Measurements from ENCODE around the gene ZNRF4. TPM values are rescaled to one million over a fixed set of nuclear protein-coding genes. Genes with fewer than 3 reads are reported as not detected.
"Not testable (repeated sequence)": the region's sequence is repeated elsewhere in the genome, so short reads cannot be mapped to it uniquely, and the experiment has no call there.

ZNRF4 gene, protein sequence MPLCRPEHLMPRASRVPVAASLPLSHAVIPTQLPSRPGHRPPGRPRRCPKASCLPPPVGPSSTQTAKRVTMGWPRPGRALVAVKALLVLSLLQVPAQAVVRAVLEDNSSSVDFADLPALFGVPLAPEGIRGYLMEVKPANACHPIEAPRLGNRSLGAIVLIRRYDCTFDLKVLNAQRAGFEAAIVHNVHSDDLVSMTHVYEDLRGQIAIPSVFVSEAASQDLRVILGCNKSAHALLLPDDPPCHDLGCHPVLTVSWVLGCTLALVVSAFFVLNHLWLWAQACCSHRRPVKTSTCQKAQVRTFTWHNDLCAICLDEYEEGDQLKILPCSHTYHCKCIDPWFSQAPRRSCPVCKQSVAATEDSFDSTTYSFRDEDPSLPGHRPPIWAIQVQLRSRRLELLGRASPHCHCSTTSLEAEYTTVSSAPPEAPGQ
- not detected for total RNA-seq

DNA sequence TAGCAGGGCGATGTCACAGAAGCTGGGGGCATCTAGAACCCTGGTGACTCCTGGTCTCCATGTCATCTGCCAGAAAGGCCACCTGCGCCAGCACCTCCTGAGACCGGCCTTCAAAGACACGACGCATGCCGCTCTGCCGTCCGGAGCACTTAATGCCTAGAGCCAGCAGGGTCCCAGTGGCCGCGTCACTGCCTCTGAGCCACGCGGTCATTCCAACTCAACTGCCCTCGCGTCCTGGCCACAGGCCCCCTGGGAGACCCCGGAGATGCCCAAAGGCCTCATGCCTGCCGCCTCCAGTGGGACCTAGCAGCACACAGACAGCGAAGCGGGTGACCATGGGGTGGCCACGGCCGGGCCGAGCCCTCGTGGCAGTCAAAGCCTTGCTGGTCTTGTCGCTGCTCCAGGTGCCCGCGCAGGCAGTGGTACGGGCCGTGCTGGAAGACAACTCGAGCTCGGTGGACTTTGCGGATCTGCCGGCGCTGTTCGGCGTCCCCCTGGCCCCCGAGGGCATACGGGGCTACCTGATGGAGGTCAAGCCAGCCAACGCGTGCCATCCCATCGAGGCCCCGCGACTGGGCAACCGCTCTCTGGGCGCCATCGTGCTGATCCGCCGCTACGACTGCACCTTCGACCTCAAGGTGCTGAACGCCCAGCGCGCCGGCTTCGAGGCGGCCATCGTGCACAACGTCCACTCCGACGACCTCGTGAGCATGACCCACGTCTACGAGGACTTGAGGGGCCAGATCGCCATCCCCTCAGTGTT is at the start of gene ZNRF4:
Gene ZNRF4, plus strand, starts transcription at position 51 of the 763 bp plus-strand sequence. Its CDS starts 75 bp downstream, at position 126.
- no peaks in the 10 kb centered on the region for H3K36me3 Mint-ChIP-seq
- H3K27me3 Mint-ChIP-seq: no peaks in the 10 kb centered on the region
- no peak within 1 kb of the TSS for H3K4me3 Mint-ChIP-seq
- no peak within 1 kb of the TSS for H3K27ac Mint-ChIP-seq
- CTCF ChIA-PET: no interaction called here
- no peak for DNase-seq
- H3K4me1 Mint-ChIP-seq: no peaks in the 10 kb centered on the region
- no peak for ATAC-seq
- H3K9me3 Mint-ChIP-seq (ENCODE audit: low read depth): no peaks in the 10 kb centered on the region

DNA sequence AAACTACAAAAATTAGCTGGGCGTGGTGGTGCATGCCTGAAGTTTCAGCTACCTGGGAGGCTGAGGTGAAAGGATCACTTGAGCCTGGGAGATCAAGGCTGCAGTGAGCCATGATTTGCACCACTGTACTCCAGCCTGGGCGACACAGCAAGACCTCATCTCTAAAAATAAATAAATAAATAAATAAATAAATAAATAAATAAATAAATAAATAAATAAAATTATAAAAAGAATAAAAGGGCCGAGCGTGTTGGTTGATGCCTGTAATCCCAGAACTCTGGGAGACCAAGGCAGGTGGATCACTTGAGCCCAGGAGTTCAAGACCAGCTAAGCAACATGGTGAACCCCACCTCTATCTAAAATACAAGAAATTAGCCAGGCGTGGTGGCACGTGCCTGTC is 49.0 kb upstream of the ZNRF4 start:
- H3K4me1 Mint-ChIP-seq; H3K36me3 Mint-ChIP-seq; H3K27me3 Mint-ChIP-seq; H3K27ac Mint-ChIP-seq; H3K9me3 Mint-ChIP-seq (ENCODE audit: low read depth); CTCF ChIA-PET; DNase-seq; H3K4me3 Mint-ChIP-seq; ATAC-seq: not testable (repeated sequence)

DNA sequence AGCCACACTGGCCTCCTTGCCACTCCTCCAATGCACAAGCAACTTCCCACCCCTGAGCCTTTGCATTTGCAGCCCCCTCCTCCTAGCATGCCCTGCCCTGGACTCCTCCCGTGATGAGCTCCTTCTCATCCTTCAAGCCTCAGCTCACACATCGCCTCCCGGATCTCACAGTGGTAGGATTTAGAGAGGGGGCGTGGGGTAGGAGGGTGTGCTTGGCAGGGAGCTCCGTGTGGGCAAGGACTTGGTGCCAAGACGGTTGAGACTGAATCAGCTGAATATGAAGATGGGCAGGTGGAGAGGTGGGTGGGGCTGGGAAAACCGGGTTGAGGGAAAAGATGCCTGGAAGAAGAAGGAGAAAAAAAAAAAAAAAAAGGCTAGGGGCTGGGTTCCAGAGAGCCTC is 48.4 kb upstream of the ZNRF4 start:
- no peaks in the 10 kb centered on the region for H3K4me1 Mint-ChIP-seq
- CTCF ChIA-PET: no interaction called here
- no peak overlapping the region for H3K4me3 Mint-ChIP-seq
- H3K36me3 Mint-ChIP-seq: no peaks in the 10 kb centered on the region
- no peak overlapping the region for H3K27ac Mint-ChIP-seq
- no peaks in the 10 kb centered on the region for H3K27me3 Mint-ChIP-seq
- DNase-seq: no peak
- H3K9me3 Mint-ChIP-seq (ENCODE audit: low read depth): peaks cover 10% of the 10 kb centered on the region
- no peak for ATAC-seq

DNA sequence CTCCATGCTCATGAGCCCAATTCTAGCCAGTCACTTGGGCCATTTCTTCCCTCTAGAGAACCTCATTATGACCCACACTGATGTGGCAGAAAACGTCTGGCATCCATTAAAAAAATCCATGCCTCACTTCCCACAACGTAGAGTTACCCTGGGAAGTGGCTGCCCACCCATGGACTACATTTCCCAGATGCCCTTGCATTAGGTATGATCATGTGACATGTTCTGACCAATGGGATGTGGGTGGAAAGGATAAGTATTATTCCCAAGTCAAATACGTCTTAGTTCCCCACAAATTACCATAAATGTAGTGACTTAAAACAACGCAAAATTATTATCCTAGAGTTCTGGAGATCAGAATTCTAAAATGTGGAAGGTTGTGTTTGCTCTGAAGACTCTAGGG is 47.9 kb upstream of the ZNRF4 start:
- no peak overlapping the region for H3K27ac Mint-ChIP-seq
- H3K27me3 Mint-ChIP-seq: no peaks in the 10 kb centered on the region
- ATAC-seq (no peak), DNase-seq (no peak)
- no peak overlapping the region for H3K4me3 Mint-ChIP-seq
- no peaks in the 10 kb centered on the region for H3K36me3 Mint-ChIP-seq
- H3K4me1 Mint-ChIP-seq: no peaks in the 10 kb centered on the region
- H3K9me3 Mint-ChIP-seq (ENCODE audit: low read depth): peaks cover 10% of the 10 kb centered on the region
- CTCF ChIA-PET: no interaction called here

DNA sequence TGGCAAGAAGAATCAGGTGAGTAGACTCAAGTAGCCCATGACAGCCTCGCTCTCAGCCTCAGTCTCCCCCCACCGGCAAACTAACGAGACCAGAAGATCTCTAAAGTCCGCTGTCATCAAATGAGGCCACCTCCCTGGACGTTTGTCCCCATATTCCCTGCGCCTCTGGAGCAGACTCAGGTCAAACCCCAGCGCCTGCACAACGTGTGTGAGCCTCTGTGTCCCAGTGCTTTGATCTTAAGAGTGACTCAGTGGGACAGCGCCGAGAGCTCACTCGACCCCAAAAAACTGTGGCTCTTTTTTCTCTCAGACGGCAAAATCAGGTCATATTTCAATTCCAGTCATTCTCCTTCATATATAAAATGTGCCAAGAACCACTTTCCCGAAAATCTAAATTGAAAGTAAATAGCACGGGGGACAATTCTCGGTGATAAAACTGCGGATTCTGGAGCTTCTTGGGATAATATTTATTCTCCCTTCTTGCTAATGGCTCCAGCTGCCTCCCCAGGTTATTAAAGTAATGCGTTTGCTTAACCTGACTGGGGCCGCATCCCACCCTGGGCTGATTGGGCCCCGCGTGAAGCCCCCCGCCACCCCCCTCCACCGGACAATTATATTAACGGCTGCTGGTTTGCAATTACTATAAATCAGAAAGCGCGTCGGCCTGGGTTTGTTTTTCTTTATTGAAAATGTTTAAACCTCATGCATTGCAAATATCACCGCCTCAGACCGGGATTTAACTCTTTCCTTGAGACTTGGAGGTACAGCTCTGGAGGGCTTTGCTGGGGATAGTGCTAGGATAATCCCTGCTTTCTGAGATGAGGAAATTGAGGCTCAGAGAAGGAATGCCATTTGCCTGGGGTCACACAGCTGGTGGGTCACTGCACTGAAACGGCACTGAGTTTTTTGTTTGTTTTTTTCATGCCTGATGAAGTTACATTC is 37.5 kb upstream of the ZNRF4 start:
- Mint-ChIP-seq H3K36me3 (no peaks in the 10 kb centered on the region), H3K27me3 (peaks cover 4% of the 10 kb centered on the region), H3K9me3 (ENCODE audit: low read depth) (no peaks in the 10 kb centered on the region), H3K4me3 (no peak overlapping the region), H3K27ac (no peak overlapping the region), H3K4me1 (no peaks in the 10 kb centered on the region)
- CTCF ChIA-PET: no interaction called here
- DNase-seq: no peak
- ATAC-seq: no peak

DNA sequence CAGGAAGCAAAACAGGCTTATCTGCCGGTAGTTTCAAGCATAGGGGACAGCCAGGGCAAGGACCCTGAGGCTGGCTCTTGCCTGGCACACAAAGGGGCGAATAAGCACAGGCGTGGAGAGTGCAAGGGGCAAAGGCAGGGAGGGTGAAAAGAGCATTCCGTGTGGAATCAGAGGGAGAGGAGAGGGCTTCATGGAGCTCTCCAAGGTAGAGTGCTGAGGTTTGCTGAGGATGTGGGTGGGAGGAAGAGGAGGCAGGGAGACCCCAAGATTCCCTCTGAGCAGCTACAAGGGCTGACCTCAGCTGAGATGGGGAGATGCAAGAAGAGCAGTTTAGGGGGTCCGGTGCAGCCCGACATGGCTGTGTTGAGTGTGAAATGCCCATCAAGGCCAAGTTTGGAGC is 36.5 kb upstream of the ZNRF4 start:
- Mint-ChIP-seq H3K4me1 (no peaks in the 10 kb centered on the region), H3K27ac (no peak overlapping the region), H3K4me3 (no peak overlapping the region), H3K27me3 (peaks cover 4% of the 10 kb centered on the region), H3K9me3 (ENCODE audit: low read depth) (no peaks in the 10 kb centered on the region), H3K36me3 (no peaks in the 10 kb centered on the region)
- CTCF ChIA-PET: no interaction called here
- ATAC-seq: no peak
- no peak for DNase-seq

DNA sequence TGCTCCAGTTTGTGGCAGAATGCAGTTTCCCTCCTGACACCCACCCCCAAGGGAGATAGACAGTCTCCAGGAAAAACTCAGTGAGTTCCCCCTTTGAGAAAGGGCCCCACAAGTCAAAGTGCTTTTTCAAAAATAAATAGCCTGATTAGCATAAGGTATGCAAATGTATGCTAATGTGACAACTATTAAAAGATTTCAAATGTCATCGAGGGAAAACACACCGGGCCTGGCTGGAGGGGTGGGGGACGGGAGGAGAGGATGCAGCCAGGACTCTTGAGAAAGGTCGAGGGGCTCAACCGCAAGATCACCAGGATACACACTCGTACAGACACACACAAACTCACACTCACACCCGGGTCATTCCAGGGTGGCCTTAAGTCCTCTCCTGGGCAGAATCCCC is 34.3 kb upstream of the ZNRF4 start:
- no peaks in the 10 kb centered on the region for H3K36me3 Mint-ChIP-seq
- ATAC-seq (no peak), DNase-seq (no peak)
- no peak overlapping the region for H3K4me3 Mint-ChIP-seq
- no peaks in the 10 kb centered on the region for H3K9me3 Mint-ChIP-seq (ENCODE audit: low read depth)
- peaks cover 4% of the 10 kb centered on the region for H3K27me3 Mint-ChIP-seq
- no peak overlapping the region for H3K27ac Mint-ChIP-seq
- CTCF ChIA-PET: no interaction called here
- H3K4me1 Mint-ChIP-seq: no peaks in the 10 kb centered on the region

DNA sequence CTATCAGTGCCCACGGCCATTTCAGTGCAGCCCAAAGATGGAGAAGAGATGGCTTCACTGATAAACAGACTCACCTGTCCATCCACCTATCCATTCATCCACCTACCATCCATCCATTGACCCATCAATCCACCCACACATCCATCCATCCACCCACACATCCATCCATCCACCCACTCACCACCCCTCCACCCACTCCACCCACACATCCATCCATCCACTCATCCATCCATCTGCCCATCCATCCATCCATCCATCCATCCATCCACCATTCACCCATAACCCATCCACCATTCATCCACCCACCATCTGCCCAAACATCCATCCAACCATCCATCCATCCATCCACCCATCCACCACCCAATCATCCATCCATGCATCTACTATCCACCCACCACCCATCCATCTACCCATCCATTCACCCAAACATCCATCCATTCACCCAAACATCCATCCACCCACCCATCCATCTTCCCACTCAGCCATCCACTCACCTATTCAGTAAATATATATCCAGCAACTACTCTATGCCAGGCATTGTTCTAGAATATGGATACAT is 31.6 kb upstream of the ZNRF4 start:
- DNase-seq: no peak
- Mint-ChIP-seq H3K4me3 (no peak overlapping the region), H3K36me3 (no peaks in the 10 kb centered on the region), H3K27me3 (no peaks in the 10 kb centered on the region), H3K27ac (no peak overlapping the region), H3K9me3 (ENCODE audit: low read depth) (peaks cover 3% of the 10 kb centered on the region), H3K4me1 (no peaks in the 10 kb centered on the region)
- CTCF ChIA-PET: no interaction called here
- ATAC-seq: no peak

DNA sequence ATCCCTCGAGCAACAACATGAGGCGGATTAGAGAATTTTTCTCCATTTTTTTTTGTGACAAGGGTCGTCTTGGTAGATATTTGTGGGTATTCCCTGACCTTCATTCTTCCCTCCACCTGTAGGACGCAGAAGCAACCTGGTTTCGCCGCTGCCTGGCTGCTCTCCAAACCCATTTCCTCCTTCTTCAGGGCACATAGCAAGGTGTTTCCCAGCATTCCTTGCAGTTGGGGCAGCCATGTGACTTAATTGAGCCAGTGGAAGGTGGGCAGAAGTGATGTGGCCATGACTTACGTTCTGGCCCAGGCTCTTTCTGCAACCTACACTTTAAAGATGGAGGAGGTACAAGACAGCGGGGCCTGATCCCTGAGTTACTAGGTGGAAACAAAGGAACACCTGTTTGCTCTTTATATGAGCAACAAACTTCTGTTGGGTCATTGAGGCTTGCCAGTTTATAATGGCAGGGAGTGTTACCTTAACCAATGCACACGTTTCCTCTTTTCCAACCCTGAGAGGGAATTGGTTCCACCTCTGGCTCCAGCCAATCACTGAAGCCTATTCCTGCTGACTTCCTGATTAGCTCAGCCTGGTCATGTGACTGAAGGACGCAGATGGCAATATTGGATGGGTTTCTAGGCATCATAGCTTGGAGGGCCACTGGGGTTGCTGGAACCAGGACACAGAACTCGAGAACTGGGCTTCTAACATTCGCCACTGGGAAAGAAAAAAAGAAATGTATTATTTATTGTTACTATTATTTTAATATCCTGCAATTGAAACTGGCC is 30.8 kb upstream of the ZNRF4 start:
- Mint-ChIP-seq H3K36me3 (no peaks in the 10 kb centered on the region), H3K27ac (no peak overlapping the region), H3K4me3 (no peak overlapping the region), H3K27me3 (no peaks in the 10 kb centered on the region), H3K9me3 (ENCODE audit: low read depth) (peaks cover 3% of the 10 kb centered on the region), H3K4me1 (no peaks in the 10 kb centered on the region)
- DNase-seq (no peak), ATAC-seq (no peak)
- CTCF ChIA-PET: no interaction called here

DNA sequence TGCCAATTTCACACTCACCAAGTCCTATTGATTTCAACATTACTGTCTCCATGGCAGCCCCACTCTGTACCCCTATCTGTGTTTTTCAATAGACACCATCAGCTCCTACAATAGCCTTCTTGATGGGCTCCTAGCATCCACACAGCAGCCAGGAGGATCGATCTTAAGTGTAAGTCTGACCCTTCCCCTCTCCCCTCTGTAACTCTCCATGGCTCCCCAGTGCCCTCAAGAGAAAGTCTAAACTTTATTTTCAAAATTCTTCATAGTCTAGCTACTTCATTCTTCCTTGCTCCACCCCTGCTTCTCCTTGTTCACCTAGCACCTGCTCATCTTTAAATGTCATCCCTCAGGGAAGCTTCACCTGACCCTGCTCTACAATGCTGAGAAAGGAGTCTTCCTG is 30.0 kb upstream of the ZNRF4 start:
- no peak overlapping the region for H3K27ac Mint-ChIP-seq
- H3K9me3 Mint-ChIP-seq (ENCODE audit: low read depth): peaks cover 3% of the 10 kb centered on the region
- no peaks in the 10 kb centered on the region for H3K27me3 Mint-ChIP-seq
- ATAC-seq (no peak), DNase-seq (no peak)
- CTCF ChIA-PET: interaction anchor here (0.6 kb wide), 1 partner anchor 90 kb away, joined by 3 read pairs; no protein-coding TSS in a partner anchor
- H3K36me3 Mint-ChIP-seq: no peaks in the 10 kb centered on the region
- H3K4me3 Mint-ChIP-seq: no peak overlapping the region
- no peaks in the 10 kb centered on the region for H3K4me1 Mint-ChIP-seq

DNA sequence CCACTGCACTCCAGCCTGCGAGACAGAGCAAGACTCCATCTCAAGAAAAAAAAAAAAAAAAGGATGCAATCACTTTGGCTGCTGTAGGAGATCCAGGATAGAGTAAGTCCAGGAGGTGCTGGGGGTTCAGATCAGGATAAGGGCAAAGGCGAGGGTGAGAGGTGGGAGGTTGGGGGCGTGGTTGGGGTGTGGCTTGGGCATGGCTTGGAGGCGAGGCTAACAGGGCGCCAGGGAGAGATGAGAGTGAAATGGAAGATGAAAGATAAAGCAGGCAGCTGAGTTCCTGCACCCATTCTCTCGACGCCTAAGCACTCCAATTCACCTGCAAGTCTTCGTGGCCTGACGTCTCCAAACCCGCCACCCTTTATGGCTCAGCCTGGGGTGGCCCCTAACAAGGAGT is 25.0 kb upstream of the ZNRF4 start:
- Mint-ChIP-seq H3K4me3 (no peak overlapping the region), H3K27me3 (peaks cover 2% of the 10 kb centered on the region), H3K36me3 (no peaks in the 10 kb centered on the region), H3K27ac (no peak overlapping the region), H3K9me3 (ENCODE audit: low read depth) (peaks cover 3% of the 10 kb centered on the region), H3K4me1 (no peaks in the 10 kb centered on the region)
- CTCF ChIA-PET: no interaction called here
- ATAC-seq (no peak), DNase-seq (no peak)

DNA sequence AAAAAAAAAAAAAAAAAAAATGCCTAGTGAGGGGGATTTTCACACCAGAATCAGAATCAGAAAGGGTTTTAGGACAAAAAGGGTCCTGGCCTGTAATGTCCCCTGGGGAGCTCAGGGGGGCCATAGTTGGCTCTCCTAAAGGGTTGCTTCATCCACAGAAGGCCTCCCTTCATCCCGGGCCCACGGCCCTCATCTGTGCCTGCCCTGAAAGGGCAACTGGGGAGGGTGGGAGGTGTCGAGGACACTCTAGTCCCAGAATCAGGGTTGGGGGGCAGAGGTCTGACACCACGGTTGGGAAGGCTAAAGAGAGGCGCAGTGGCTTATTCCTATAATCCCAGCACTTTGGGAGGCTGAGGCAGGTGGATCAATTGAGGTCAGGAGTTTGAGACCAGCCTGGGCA is 22.5 kb upstream of the ZNRF4 start:
- DNase-seq (no peak), ATAC-seq (no peak)
- Mint-ChIP-seq H3K9me3 (ENCODE audit: low read depth) (peaks cover 1% of the 10 kb centered on the region), H3K27me3 (peaks cover 8% of the 10 kb centered on the region), H3K4me3 (no peak overlapping the region), H3K27ac (no peak overlapping the region), H3K4me1 (no peaks in the 10 kb centered on the region), H3K36me3 (no peaks in the 10 kb centered on the region)
- CTCF ChIA-PET: no interaction called here

All from activated CD8-positive, alpha-beta memory T cell treated with anti-CD3 and anti-CD28 coated beads, Interleukin-2, amount 10 ng/mL, durations not matched to agents 7 days and 5 days (primary cell).